HepG2 (cell line): ENCODE results near the gene NEDD4L. TPM values are rescaled to one million over a fixed set of nuclear protein-coding genes. Genes with fewer than 3 reads are reported as not detected.

Experiments
- ATAC-seq: fragments of 200-7000 bp; cut with Tn5 transposase; 3 replicates; pipeline ENCODE4 v1.9.1; 2020; ENCODE audit warnings: mild to moderate bottlenecking, moderate library complexity
- BruUV-seq: library from RNA; stranded (reverse); fragments of 400-500 nt; replicated peaks from 2 replicates; lab custom pipeline; 2021; lab: Mats Ljungman, UMichigan
- CTCF ChIA-PET: fragments of 300-600 bp; formaldehyde crosslinking; extraction: SDS; loops from one replicate; lab custom pipeline; 2021; ENCODE audit warnings: low total read pairs, inconsistent platforms, low intra/inter-chr PET ratio; lab: Yijun Ruan, JAX
- POLR2A ChIA-PET: fragments of 350-600 bp; sonication (Branson Sonifier 250); formaldehyde crosslinking; loops from one replicate; lab custom pipeline; 2020; ENCODE audit warnings: antibody characterized with exemption, inconsistent platforms; lab: Yijun Ruan, JAX
- DNase-seq: peaks from one replicate; pipeline ENCODE4 v3.0.0-alpha.2; 2015; ENCODE audit warnings: low spot score
- FAIRE-seq: peaks from 3 replicates; lab custom pipeline; 2011; peaks lifted over from hg19 to GRCh38; lab: Jason Lieb, UNC
- H2AFZ ChIP-seq: one replicate; pipeline ENCODE4 v1.6.1; 2011; ENCODE audit warnings: low read length, inconsistent platforms
- H3K27ac ChIP-seq: fragments of 300-600 bp; 3 replicates; pipeline ENCODE4 v1.8.0; 2011; ENCODE audit warnings: mixed run types, mild to moderate bottlenecking, mixed read lengths, low read length, inconsistent platforms; ENCODE audit not compliant: insufficient read depth; ENCODE audit errors: extremely low read length
- H3K27me3 ChIP-seq, 2 experiments: fragments of 200-600 bp in 1 of 2; 2 replicates in 1 of 2; 3 replicates in 1 of 2; pipeline versions ENCODE4 v1.6.0 to v1.8.0; 2011; ENCODE audit warnings: low read length in 2 of 2, mild to moderate bottlenecking in 2 of 2, moderate library complexity in 2 of 2, inconsistent platforms in 1 of 2; ENCODE audit not compliant: insufficient read depth in 2 of 2, control insufficient read depth in 1 of 2
- H3K36me3 ChIP-seq, 2 experiments: fragments of 200-600 bp in 1 of 2; replicated peaks in 1 of 2; 2 replicates in 1 of 2; 3 replicates in 1 of 2; pipeline versions ENCODE4 v1.5.1 to v1.8.0; 2011; ENCODE audit warnings: low read length in 2 of 2, inconsistent platforms in 1 of 2; ENCODE audit not compliant: insufficient read depth in 2 of 2, control insufficient read depth in 1 of 2
- H3K4me1 ChIP-seq: 2 replicates; pipeline ENCODE4 v1.5.1; 2012; ENCODE audit warnings: low read length, inconsistent platforms; ENCODE audit not compliant: insufficient read depth
- H3K4me2 ChIP-seq: 2 replicates; pipeline ENCODE4 v1.6.0; 2011; ENCODE audit warnings: low read depth, low read length, inconsistent platforms
- H3K4me3 ChIP-seq, 3 experiments: fragments of 200-600 bp in 1 of 3; sonication (generic), shearing (Covaris generic) in 1 of 3; replicated peaks in 1 of 3; 2 replicates each; pipeline ENCODE4 v1.5.1; 2011 to 2016; ENCODE audit warnings: low read length in 3 of 3, inconsistent platforms in 2 of 3, low read depth in 2 of 3, mild to moderate bottlenecking in 2 of 3, control low read depth in 1 of 3, mixed read lengths in 1 of 3; ENCODE audit not compliant: insufficient read depth in 1 of 3
- H3K79me2 ChIP-seq: one replicate; pipeline ENCODE4 v1.6.1; 2011; ENCODE audit warnings: low read length, inconsistent platforms; ENCODE audit not compliant: insufficient read depth
- H3K9ac ChIP-seq: 2 replicates; pipeline ENCODE4 v1.6.0; 2011; ENCODE audit warnings: mild to moderate bottlenecking, low read depth, low read length, inconsistent platforms; ENCODE audit not compliant: insufficient read depth
- H3K9me3 ChIP-seq: 2 replicates; pipeline ENCODE4 v1.5.1; 2012; ENCODE audit warnings: mild to moderate bottlenecking, low read length
- H4K20me1 ChIP-seq: 2 replicates; pipeline ENCODE4 v1.6.0; 2011; ENCODE audit warnings: inconsistent platforms, mild to moderate bottlenecking, low read length, moderate library complexity; ENCODE audit not compliant: insufficient read depth
- CCAR2 ChIP-seq: fragments of 200-400 bp; formaldehyde crosslinking; optimal IDR thresholded peaks from 2 replicates; pipeline ENCODE3; 2018; ENCODE audit warnings: low read depth, mild to moderate bottlenecking, low read length, moderate library complexity
- MTERF4 ChIP-seq: sonication (generic); formaldehyde crosslinking; IDR thresholded peaks from 2 replicates; pipeline ENCODE4 v1.8.0; 2023; ENCODE audit warnings: mild to moderate bottlenecking, missing genetic modification reagents
- MZF1 ChIP-seq: sonication (generic); formaldehyde crosslinking; IDR thresholded peaks from 2 replicates; pipeline ENCODE4 v1.8.1; 2023; ENCODE audit warnings: mild to moderate bottlenecking, missing genetic modification reagents, borderline replicate concordance
- NFATC3 ChIP-seq: sonication (generic); formaldehyde crosslinking; IDR thresholded peaks from 2 replicates; pipeline ENCODE4 v1.5.1; 2020; ENCODE audit warnings: mild to moderate bottlenecking, missing genetic modification reagents
- NR3C1 ChIP-seq: sonication (generic); formaldehyde crosslinking; IDR thresholded peaks from 2 replicates; pipeline ENCODE4 v1.4.0; 2020; ENCODE audit warnings: missing genetic modification reagents
- THYN1 ChIP-seq: sonication (generic); formaldehyde crosslinking; IDR thresholded peaks from 2 replicates; pipeline ENCODE4 v1.8.1; 2023; ENCODE audit warnings: low read depth, mild to moderate bottlenecking, moderate library complexity, missing genetic modification reagents, borderline replicate concordance
- ZKSCAN1 ChIP-seq: fragments of 150-350 bp; IDR thresholded peaks from 2 replicates; pipeline ENCODE4 v1.6.1; 2014; ENCODE audit warnings: low read length
- ZNF34 ChIP-seq: sonication (generic); formaldehyde crosslinking; IDR thresholded peaks from 2 replicates; pipeline ENCODE4 v1.4.0; 2020; ENCODE audit warnings: mild to moderate bottlenecking, missing genetic modification reagents, borderline replicate concordance
- ZNF414 ChIP-seq: sonication (generic); formaldehyde crosslinking; IDR thresholded peaks from 2 replicates; pipeline ENCODE4 v1.5.0; 2020; ENCODE audit warnings: missing genetic modification reagents
- ZNF674 ChIP-seq: sonication (generic); formaldehyde crosslinking; IDR thresholded peaks from 2 replicates; pipeline ENCODE4 v1.5.0; 2020; ENCODE audit warnings: low read depth, mild to moderate bottlenecking, missing genetic modification reagents
- ZNF780A ChIP-seq: sonication (generic); formaldehyde crosslinking; IDR thresholded peaks from 2 replicates; pipeline ENCODE4 v1.8.0; 2022; ENCODE audit warnings: mild to moderate bottlenecking, missing genetic modification reagents, moderate library complexity
- ZNF841 ChIP-seq: sonication (generic); formaldehyde crosslinking; IDR thresholded peaks from 2 replicates; pipeline ENCODE4 v1.8.1; 2023; ENCODE audit warnings: missing genetic modification reagents, borderline replicate concordance
- ZZZ3 ChIP-seq: sonication (generic); formaldehyde crosslinking; IDR thresholded peaks from 2 replicates; pipeline ENCODE4 v1.4.0; 2020; ENCODE audit warnings: missing genetic modification reagents, mild to moderate bottlenecking, borderline replicate concordance
- WGBS: methylation state at CpG from one replicate; pipeline ENCODE4 v1.1.6; 2017; ENCODE audit warnings: low lambda C conversion rate; 5-methylcytosine and 5-hydroxymethylcytosine counted together
- in situ Hi-C: cut with HindIII; loops from 2 replicates; pipeline ENCODE4 v1.10.0; 2017; ENCODE audit warnings: low pct_unique_long_range_greater_than_20kb; ENCODE audit not compliant: extremely low pct_ligation_motif_present
- intact Hi-C: fragments of 100-400 bp; cut with micrococcal nuclease; formaldehyde crosslinking; loops from one replicate; pipeline ENCODE4 v1.10.0; 2022; ENCODE audit not compliant: unreplicated experiment
- polyA plus RNA-seq, 8 experiments: library from polyadenylated mRNA; depleted of rRNA in 3 of 8; stranded (reverse) in 7 of 8; unstranded in 1 of 8; fragments of >200 nt; fragmentation: Illumina TruSeq in 4 of 8; extraction: Trizol in 4 of 8; gene quantifications; 2 replicates each; pipeline versions ENCODE4 v1.2.1 to v1.2.3, GENCODE V29; 2011 to 2016; ENCODE audit warnings: low read depth in 4 of 8, missing spikeins in 1 of 8, mixed read lengths in 1 of 8; ENCODE audit not compliant: insufficient read depth in 1 of 8
- total RNA-seq, 5 experiments: library from RNA; depleted of rRNA; stranded (reverse); fragments of >200 nt; fragmentation: Illumina TruSeq; extraction: Trizol; gene quantifications; 2 replicates each; pipeline ENCODE4 v1.2.3, GENCODE V29; 2016; ENCODE audit warnings: low read depth in 1 of 5
- TF ChIP-seq, protein P1 (sequence below): sonication (generic); formaldehyde crosslinking; IDR thresholded peaks from 2 replicates; pipeline ENCODE4 v1.5.1; 2020; ENCODE audit warnings: missing genetic modification reagents, mild to moderate bottlenecking, borderline replicate concordance
- TF ChIP-seq, protein P2 (sequence below): sonication (generic); formaldehyde crosslinking; IDR thresholded peaks from 2 replicates; pipeline ENCODE4 v1.4.0; 2020; ENCODE audit warnings: missing genetic modification reagents
- TF ChIP-seq, protein P3 (sequence below): IDR thresholded peaks from 2 replicates; pipeline ENCODE4 v1.6.1; 2016; ENCODE audit warnings: missing biosample characterization, missing genetic modification reagents, low read depth

The NEDD4L gene
- total and polyA plus RNA-seq, 2 of the 13 experiments (the other 11 are each of a cell fraction or from before 2014, with no cell fraction given), result 168 to 390 TPM

- ATAC-seq, result no peak
- POLR2A ChIA-PET, result no interaction called here
- H3K9ac ChIP-seq, result no peak overlapping the region
- DNase-seq, result no peak
- peaks cover 3% of the 10 kb centered on the region; the same call in 1 of the 2 replicates for H4K20me1 ChIP-seq
- H2AFZ ChIP-seq, result no peak overlapping the region
- no peak overlapping the region for H3K4me2 ChIP-seq
- CTCF ChIA-PET, result no interaction called here
- WGBS, result over 99% methylated on average over 6 of the region's 6 CpGs
- no peaks in the 10 kb centered on the region for H3K9me3 ChIP-seq
- intact Hi-C loops (no loop called here), in situ Hi-C loops (loop anchor here (25.0 kb wide), 1 partner anchor 227 kb away; no protein-coding TSS in a partner anchor)
- BruUV-seq, result no TSS peak
- FAIRE-seq, result no peak
- no peaks in the 10 kb centered on the region for H3K36me3 ChIP-seq
- H3K4me3 ChIP-seq, result no peak overlapping the region
- TF ChIP-seq, protein P1, sequence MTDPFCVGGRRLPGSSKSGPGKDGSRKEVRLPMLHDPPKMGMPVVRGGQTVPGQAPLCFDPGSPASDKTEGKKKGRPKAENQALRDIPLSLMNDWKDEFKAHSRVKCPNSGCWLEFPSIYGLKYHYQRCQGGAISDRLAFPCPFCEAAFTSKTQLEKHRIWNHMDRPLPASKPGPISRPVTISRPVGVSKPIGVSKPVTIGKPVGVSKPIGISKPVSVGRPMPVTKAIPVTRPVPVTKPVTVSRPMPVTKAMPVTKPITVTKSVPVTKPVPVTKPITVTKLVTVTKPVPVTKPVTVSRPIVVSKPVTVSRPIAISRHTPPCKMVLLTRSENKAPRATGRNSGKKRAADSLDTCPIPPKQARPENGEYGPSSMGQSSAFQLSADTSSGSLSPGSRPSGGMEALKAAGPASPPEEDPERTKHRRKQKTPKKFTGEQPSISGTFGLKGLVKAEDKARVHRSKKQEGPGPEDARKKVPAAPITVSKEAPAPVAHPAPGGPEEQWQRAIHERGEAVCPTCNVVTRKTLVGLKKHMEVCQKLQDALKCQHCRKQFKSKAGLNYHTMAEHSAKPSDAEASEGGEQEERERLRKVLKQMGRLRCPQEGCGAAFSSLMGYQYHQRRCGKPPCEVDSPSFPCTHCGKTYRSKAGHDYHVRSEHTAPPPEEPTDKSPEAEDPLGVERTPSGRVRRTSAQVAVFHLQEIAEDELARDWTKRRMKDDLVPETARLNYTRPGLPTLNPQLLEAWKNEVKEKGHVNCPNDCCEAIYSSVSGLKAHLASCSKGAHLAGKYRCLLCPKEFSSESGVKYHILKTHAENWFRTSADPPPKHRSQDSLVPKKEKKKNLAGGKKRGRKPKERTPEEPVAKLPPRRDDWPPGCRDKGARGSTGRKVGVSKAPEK, result no peak
- TF ChIP-seq ZNF414 (CRISPR knock-in tag) (no peak), NR3C1 (CRISPR knock-in tag) (no peak), ZZZ3 (CRISPR knock-in tag) (no peak), ZKSCAN1 (no peak), THYN1 (CRISPR knock-in tag) (no peak), ZNF841 (CRISPR knock-in tag) (no peak), MTERF4 (no peak), ZNF34 (CRISPR knock-in tag) (no peak), MZF1 (CRISPR knock-in tag) (no peak), NFATC3 (no peak), CCAR2 (no peak), ZNF674 (CRISPR knock-in tag) (no peak), ZNF780A (CRISPR knock-in tag) (no peak)
- TF ChIP-seq, protein P2, sequence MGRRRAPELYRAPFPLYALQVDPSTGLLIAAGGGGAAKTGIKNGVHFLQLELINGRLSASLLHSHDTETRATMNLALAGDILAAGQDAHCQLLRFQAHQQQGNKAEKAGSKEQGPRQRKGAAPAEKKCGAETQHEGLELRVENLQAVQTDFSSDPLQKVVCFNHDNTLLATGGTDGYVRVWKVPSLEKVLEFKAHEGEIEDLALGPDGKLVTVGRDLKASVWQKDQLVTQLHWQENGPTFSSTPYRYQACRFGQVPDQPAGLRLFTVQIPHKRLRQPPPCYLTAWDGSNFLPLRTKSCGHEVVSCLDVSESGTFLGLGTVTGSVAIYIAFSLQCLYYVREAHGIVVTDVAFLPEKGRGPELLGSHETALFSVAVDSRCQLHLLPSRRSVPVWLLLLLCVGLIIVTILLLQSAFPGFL (CRISPR knock-in tag), result no peak
- TF ChIP-seq, protein P3, sequence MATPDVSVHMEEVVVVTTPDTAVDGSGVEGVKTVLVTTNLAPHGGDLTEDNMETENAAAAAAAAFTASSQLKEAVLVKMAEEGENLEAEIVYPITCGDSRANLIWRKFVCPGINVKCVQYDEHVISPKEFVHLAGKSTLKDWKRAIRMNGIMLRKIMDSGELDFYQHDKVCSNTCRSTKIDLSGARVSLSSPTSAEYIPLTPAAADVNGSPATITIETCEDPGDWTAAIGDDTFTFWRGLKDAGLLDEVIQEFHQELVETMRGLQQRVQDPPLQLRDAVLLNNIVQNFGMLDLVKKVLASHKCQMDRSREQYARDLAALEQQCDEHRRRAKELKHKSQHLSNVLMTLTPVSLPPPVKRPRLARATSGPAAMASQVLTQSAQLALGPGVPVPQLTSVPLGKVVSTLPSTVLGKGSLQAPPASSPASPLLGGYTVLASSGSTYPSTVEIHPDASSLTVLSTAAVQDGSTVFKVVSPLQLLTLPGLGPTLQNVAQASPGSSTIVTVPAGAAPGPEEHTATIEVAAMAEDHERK (CRISPR knock-in tag), result no peak
- H3K27me3 ChIP-seq, result no peaks in the 10 kb centered on the region
- peaks cover 25% of the 10 kb centered on the region for H3K79me2 ChIP-seq
- peaks cover 27% of the 10 kb centered on the region for H3K4me1 ChIP-seq
- no peak overlapping the region for H3K27ac ChIP-seq
Measured at GRCh38 chr18:58114766-58115165, 70.7 kb downstream of the NEDD4L start.
